ENCODE measurements around the gene SLC39A3.

Gene SLC39A3

GRCh38 chr19:2732157-2732725 is 7.6 kb downstream of the SLC39A3 start:
- no peak overlapping the region for H3K27ac ChIP-seq
- TF ChIP-seq CTCF (IDR thresholded peaks at IDR 0.05) (no peak), ZFX (IDR thresholded peaks at IDR 0.05; ENCODE audit: borderline replicate concordance) (no peak)

GRCh38 chr19:2731181-2731995 is 8.4 kb downstream of the SLC39A3 start:
- no peak overlapping the region for H3K27ac ChIP-seq
- TF ChIP-seq CTCF (IDR thresholded peaks at IDR 0.05) (no peak), ZFX (IDR thresholded peaks at IDR 0.05; ENCODE audit: borderline replicate concordance) (no peak)

- TF ChIP-seq ZFX (IDR thresholded peaks at IDR 0.05; ENCODE audit: borderline replicate concordance) = no peak
- TF ChIP-seq CTCF (IDR thresholded peaks at IDR 0.05) = no peak
- no peak overlapping the region for H3K27ac ChIP-seq
These were observed 9.6 kb downstream of the SLC39A3 start for GRCh38 chr19:2729943-2730818.

GRCh38 chr19:2728783-2729387 is 10.9 kb downstream of the SLC39A3 start:
- no peak for TF ChIP-seq ZFX (IDR thresholded peaks at IDR 0.05; ENCODE audit: borderline replicate concordance)
- no peak for TF ChIP-seq CTCF (IDR thresholded peaks at IDR 0.05)

GRCh38 chr19:2727640-2727944 is 12.2 kb downstream of the SLC39A3 start:
- no peak for TF ChIP-seq CTCF (IDR thresholded peaks at IDR 0.05)
- H3K27ac ChIP-seq = no peak overlapping the region

More at GRCh38 chr19:2728783-2729387, 10.9 kb downstream of the SLC39A3 start:
- H3K27ac ChIP-seq = no peak overlapping the region

- no peak overlapping the region for H3K27ac ChIP-seq
- TF ChIP-seq ZFX (IDR thresholded peaks at IDR 0.05; ENCODE audit: borderline replicate concordance) = no peak
- no peak for TF ChIP-seq CTCF (IDR thresholded peaks at IDR 0.05)
These were observed 12.7 kb downstream of the SLC39A3 start for GRCh38 chr19:2726904-2727639.
